ENCODE measurements around the gene BMERB1. TPM values are rescaled to one million over a fixed set of nuclear protein-coding genes. Genes with fewer than 3 reads are reported as not detected.

The BMERB1 gene
- polyA plus RNA-seq, 3 donors, result 39.2 to 46.3 (median 42.6) TPM

Other genes starting within 250 kb of the BMERB1 start
- 10 to 100 TPM in 1 of 3 donors, 1 to 10 TPM in 2; 2.1 to 25.5 (median 2.2) TPM for gene NPIPA5, start 56.3 kb upstream of the BMERB1 start, polyA plus RNA-seq (ENCODE audit: insufficient read length in 3 of 3)
- gene MPV17L, start 38.8 kb upstream of the BMERB1 start, polyA plus RNA-seq (ENCODE audit: insufficient read length in 3 of 3), result 10 to 100 TPM in 2 of 3 donors, 1 to 10 TPM in 1; 7.7 to 13.8 (median 13.4) TPM
- gene MARF1, start 208.6 kb downstream of the BMERB1 start, polyA plus RNA-seq (ENCODE audit: insufficient read length in 3 of 3), result 10 to 100 TPM; 47.0 to 67.6 (median 66.6) TPM
- gene NDE1, start 215.7 kb downstream of the BMERB1 start, polyA plus RNA-seq (ENCODE audit: insufficient read length in 3 of 3), result 10 to 100 TPM; 36.9 to 43.5 (median 43.3) TPM

All from renal pelvis (tissue), 3 donors.